GM12874 (cell line): Measurements from ENCODE around the gene ALAD.

Experiments
- CTCF ChIP-seq: IDR thresholded peaks from 2 replicates; pipeline ENCODE4 v1.5.1; 2011; ENCODE audit warnings: low read depth, mild to moderate bottlenecking, control low read depth, low read length, moderate library complexity; ENCODE audit not compliant: insufficient read depth

Gene ALAD

DNA sequence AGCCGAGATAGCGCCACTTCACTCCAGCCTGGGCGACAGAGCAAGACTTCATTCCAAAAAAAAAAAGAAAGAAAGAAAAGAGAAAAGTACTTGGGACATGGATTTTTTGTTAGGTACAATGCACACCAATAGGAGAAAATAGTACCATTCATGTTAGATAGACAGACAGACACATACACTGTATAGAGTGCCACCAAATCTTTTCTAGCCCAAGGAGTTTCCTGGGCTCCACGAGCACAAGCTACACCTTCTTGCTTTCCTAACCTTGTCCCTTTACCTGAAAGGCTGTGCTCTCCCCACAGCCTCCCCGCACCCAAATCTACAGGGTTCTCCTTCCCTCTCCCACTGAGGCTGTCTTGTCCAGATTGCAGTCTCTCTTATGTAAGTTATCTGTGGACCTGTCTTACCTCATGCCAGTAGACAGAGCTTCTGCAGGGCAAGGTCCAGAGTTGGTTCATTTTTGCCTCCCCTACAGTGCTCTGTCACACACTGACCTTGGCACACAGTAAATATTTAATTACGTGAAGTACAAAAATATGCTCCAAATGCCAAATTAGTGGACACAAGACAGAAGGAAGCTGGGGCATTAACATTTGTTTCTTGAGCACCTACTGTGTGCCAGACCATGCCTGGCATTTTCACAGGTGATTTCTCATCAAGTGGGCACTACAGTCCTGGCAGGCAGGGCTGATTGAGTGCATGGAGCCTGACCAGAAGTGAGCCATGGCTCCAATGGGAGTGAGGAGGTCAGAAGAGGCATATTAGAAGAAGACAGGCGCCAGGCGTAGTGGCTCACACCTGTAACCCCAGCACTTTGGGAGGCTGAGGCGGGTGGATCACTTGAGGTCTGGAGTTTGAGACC is 5.9 kb downstream of the ALAD start:
- no peak for TF ChIP-seq CTCF

DNA sequence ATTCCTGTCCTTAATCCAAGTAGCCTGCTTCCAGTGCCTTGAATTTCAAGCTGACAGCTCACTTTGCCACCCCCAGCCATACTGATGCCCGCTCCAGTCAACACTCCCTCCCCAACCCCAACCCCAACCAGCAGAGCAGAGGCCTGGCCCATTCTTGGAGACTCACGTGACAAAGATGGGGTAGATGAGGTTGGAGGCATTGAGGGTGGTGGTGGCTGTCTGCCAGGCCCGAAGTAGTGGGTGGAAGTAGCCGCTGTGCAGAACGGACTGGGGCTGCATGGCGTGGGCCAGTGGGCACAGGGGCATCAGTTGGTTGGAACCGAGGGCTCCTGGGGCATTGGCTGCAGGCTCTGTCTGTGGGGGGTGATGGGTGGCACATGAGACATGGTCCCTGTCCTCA is 7.8 kb downstream of the ALAD start:
- no peak for TF ChIP-seq CTCF

GRCh38 chr9:113391917-113392316 is 9.2 kb downstream of the ALAD start:
- TF ChIP-seq CTCF: no peak

DNA sequence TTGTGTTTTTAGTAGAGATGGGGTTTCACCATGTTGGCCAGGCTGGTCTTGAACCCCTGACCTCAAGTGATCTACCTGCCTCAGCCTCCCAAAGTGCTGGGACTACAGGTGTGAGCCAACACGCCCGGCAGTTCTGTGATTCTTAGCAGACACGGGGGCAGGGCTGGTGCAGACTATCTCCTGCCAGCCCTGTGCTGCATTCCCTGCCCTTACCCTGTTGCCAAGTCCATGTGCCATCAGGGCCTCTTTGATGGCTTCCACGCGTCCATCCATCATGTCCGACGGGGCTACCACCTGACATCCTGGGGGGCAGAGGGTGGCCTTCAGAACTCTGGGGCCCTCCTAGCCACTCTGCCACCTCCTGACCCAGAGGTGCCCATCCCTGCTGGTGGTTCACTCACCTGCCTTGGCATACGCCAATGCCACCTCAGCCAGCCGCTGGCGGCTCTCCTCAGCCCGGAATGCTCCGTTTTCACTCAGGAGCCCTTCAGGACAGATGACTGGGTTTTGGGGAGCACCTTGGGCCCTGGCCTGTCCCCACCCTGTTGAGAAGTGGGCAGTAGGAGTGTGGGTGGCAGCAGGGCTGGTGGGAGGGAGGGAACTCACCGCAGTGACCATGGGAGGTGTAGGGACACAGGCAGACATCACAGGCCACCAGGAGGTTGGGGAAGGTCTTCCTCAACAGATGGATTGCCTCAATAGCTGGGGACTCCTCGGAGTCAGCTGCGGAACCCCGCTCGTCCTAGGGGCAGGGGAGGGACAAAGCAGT is 10.7 kb downstream of the ALAD start:
- no peak for TF ChIP-seq CTCF

GRCh38 chr9:113389451-113389850 is 11.6 kb downstream of the ALAD start:
- TF ChIP-seq CTCF: no peak

GRCh38 chr9:113388833-113389232 is 12.3 kb downstream of the ALAD start:
- no peak for TF ChIP-seq CTCF

DNA sequence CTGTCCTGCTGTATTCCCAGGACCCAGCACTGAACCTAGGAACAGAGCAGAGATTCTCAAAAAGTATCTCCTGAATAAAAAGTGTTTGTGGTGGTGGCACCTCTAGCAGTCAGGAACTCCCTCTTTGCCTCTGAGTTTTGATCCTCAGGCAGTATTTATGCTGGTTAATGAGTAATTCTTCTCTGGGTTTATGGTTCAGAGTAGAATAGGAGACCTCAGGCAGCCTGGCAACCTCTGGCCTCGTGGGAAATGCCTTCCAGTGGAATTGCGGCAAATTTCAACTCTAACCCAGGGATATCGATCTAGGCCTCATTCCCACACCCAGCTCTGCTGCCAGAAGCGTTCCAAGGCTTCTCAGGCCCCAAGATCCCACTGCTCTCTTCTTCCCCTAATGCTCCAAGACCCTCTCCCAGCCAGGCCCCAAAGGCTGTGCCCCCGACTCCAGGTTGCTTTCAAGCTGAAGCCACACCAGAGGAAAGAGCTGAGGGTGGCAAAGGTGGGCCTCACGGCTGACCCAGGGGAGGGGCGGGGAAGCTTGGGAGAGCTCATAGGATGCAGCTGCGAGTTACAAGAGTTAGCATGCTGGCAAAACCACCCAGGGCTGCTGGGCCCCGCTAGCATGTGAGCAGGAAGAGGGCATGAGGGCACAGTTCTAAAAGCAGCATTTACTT is 13.4 kb downstream of the ALAD start:
- no peak for TF ChIP-seq CTCF
